ENCODE measurements around the gene CDHR4.

The CDHR4 gene

GRCh38 chr3:49799761-49800160 lies at the start of gene CDHR4:
Gene CDHR4, minus strand, starts transcription at chr3:49799873. Its CDS starts 61 bp downstream, at chr3:49799812.
- H3K4me3 ChIP-seq (ENCODE audit: low read length) = no peak within 1 kb of the TSS
- DNase-seq (ENCODE audit: low read depth) = peak; percentile 85
- TF ChIP-seq CTCF (conservative IDR thresholded peaks at IDR 0.05; ENCODE audit: low read length) = no peak

- H3K4me3 ChIP-seq (ENCODE audit: low read length) = no peak overlapping the region
- no peak for TF ChIP-seq CTCF (conservative IDR thresholded peaks at IDR 0.05; ENCODE audit: low read length)
- no peak for DNase-seq (ENCODE audit: low read depth)
Measured at GRCh38 chr3:49845694-49846093, 46.0 kb upstream of the CDHR4 start.

GRCh38 chr3:49844464-49845183 lies 45.0 kb upstream of the CDHR4 start:
- no peak for DNase-seq (ENCODE audit: low read depth)
- H3K4me3 ChIP-seq (ENCODE audit: low read length) = no peak overlapping the region
- TF ChIP-seq CTCF (conservative IDR thresholded peaks at IDR 0.05; ENCODE audit: low read length) = no peak

- H3K4me3 ChIP-seq (ENCODE audit: low read length) = no peak overlapping the region
- no peak for TF ChIP-seq CTCF (conservative IDR thresholded peaks at IDR 0.05; ENCODE audit: low read length)
- no peak for DNase-seq (ENCODE audit: low read depth)
Measured at GRCh38 chr3:49842843-49843517, 43.3 kb upstream of the CDHR4 start.

GRCh38 chr3:49841806-49842205 lies 42.1 kb upstream of the CDHR4 start:
- TF ChIP-seq CTCF (conservative IDR thresholded peaks at IDR 0.05; ENCODE audit: low read length) = no peak
- H3K4me3 ChIP-seq (ENCODE audit: low read length) = no peak overlapping the region
- no peak for DNase-seq (ENCODE audit: low read depth)

GRCh38 chr3:49841126-49841696 lies 41.5 kb upstream of the CDHR4 start:
- H3K4me3 ChIP-seq (ENCODE audit: low read length) = no peak overlapping the region
- no peak for DNase-seq (ENCODE audit: low read depth)
- TF ChIP-seq CTCF (conservative IDR thresholded peaks at IDR 0.05; ENCODE audit: low read length) = peak; percentile 39

All from AG10803 (cell line).